HepG2 (cell line): ENCODE results near the gene HACL1. TPM values are rescaled to one million over a fixed set of nuclear protein-coding genes. Genes with fewer than 3 reads are reported as not detected.

ENCODE experiments used
- ARNTL ChIP-seq: sonication (generic); formaldehyde crosslinking; IDR thresholded peaks from 2 replicates; pipeline ENCODE4 v1.4.0; 2020; ENCODE audit warnings: mild to moderate bottlenecking, missing genetic modification reagents
- CEBPB ChIP-seq: IDR thresholded peaks from 2 replicates; pipeline ENCODE4 v1.6.1; 2011; ENCODE audit warnings: low read depth, low read length, improper control_type of control experiment, borderline replicate concordance
- DNMT3B ChIP-seq: conservative IDR thresholded peaks from 2 replicates; pipeline ENCODE4 v1.6.1; 2016; ENCODE audit warnings: missing biosample characterization, control low read depth
- JARID2 ChIP-seq: sonication (generic); formaldehyde crosslinking; IDR thresholded peaks from 2 replicates; pipeline ENCODE4 v1.8.1; 2023; ENCODE audit warnings: missing genetic modification reagents, inconsistent platforms; ENCODE audit not compliant: insufficient replicate concordance
- SMC3 ChIP-seq: IDR thresholded peaks from 2 replicates; pipeline ENCODE4 v1.6.1; 2011; ENCODE audit warnings: low read length, improper control_type of control experiment
- STAG1 ChIP-seq: sonication (generic); formaldehyde crosslinking; IDR thresholded peaks from 2 replicates; pipeline ENCODE4 v1.4.0; 2020; ENCODE audit warnings: missing genetic modification reagents
- TOPORS ChIP-seq: sonication (generic); formaldehyde crosslinking; IDR thresholded peaks from 2 replicates; pipeline ENCODE4 v1.8.0; 2023; ENCODE audit warnings: mild to moderate bottlenecking, missing genetic modification reagents
- U2AF2 ChIP-seq: fragments of 200-400 bp; formaldehyde crosslinking; IDR thresholded peaks from 2 replicates; pipeline ENCODE4 v1.6.1; 2017; ENCODE audit warnings: low read depth, mild to moderate bottlenecking, low read length
- ZNF331 ChIP-seq: sonication (generic); formaldehyde crosslinking; IDR thresholded peaks from 2 replicates; pipeline ENCODE4 v1.4.0; 2020; ENCODE audit warnings: missing genetic modification reagents
- ZNF333 ChIP-seq: sonication (generic); formaldehyde crosslinking; IDR thresholded peaks from 2 replicates; pipeline ENCODE4 v1.4.0; 2020; ENCODE audit warnings: mild to moderate bottlenecking, missing genetic modification reagents, borderline replicate concordance
- ZNF441 ChIP-seq: sonication (generic); formaldehyde crosslinking; IDR thresholded peaks from 2 replicates; pipeline ENCODE4 v1.7.0; 2021; ENCODE audit warnings: missing genetic modification reagents, borderline replicate concordance
- ZNF530 ChIP-seq: sonication (generic); formaldehyde crosslinking; IDR thresholded peaks from 2 replicates; pipeline ENCODE4 v1.5.0; 2020; ENCODE audit warnings: low read depth, mild to moderate bottlenecking, missing genetic modification reagents
- ZNF570 ChIP-seq: sonication (generic); formaldehyde crosslinking; IDR thresholded peaks from 2 replicates; pipeline ENCODE4 v1.4.0; 2020; ENCODE audit warnings: mild to moderate bottlenecking, missing genetic modification reagents, borderline replicate concordance
- ZNF720 ChIP-seq: sonication (generic); formaldehyde crosslinking; IDR thresholded peaks from 2 replicates; pipeline ENCODE4 v1.4.0; 2020; ENCODE audit warnings: missing genetic modification reagents
- polyA plus RNA-seq, 8 experiments: library from polyadenylated mRNA; depleted of rRNA in 3 of 8; stranded (reverse) in 7 of 8; unstranded in 1 of 8; fragments of >200 nt; fragmentation: Illumina TruSeq in 4 of 8; extraction: Trizol in 4 of 8; gene quantifications; 2 replicates each; pipeline versions ENCODE4 v1.2.1 to v1.2.3, GENCODE V29; 2011 to 2016; ENCODE audit warnings: low read depth in 4 of 8, missing spikeins in 1 of 8, mixed read lengths in 1 of 8; ENCODE audit not compliant: insufficient read depth in 1 of 8
- total RNA-seq, 5 experiments: library from RNA; depleted of rRNA; stranded (reverse); fragments of >200 nt; fragmentation: Illumina TruSeq; extraction: Trizol; gene quantifications; 2 replicates each; pipeline ENCODE4 v1.2.3, GENCODE V29; 2016; ENCODE audit warnings: low read depth in 1 of 5
- TF ChIP-seq, protein P1 (sequence below), 2 experiments: sonication (generic) in 1 of 2; formaldehyde crosslinking in 1 of 2; IDR thresholded peaks; 2 replicates each; pipeline versions ENCODE4 v1.6.1 to v1.9.0; 2014 to 2022; ENCODE audit warnings: antibody characterized with exemption in 1 of 2, borderline replicate concordance in 1 of 2, inconsistent platforms in 1 of 2, low read depth in 1 of 2, missing genetic modification reagents in 1 of 2
- TF ChIP-seq, protein P2 (sequence below): sonication (generic); formaldehyde crosslinking; IDR thresholded peaks from 2 replicates; pipeline ENCODE4 v1.8.1; 2023; ENCODE audit warnings: mild to moderate bottlenecking, moderate library complexity, missing genetic modification reagents
- TF ChIP-seq, protein P3 (sequence below): sonication (generic); formaldehyde crosslinking; conservative IDR thresholded peaks from 2 replicates; pipeline ENCODE4 v1.4.0; 2020; ENCODE audit warnings: missing genetic modification reagents

Gene HACL1
- total and polyA plus RNA-seq, 2 of the 13 experiments (the other 11 are each of a cell fraction or from before 2014, with no cell fraction given), result 22.1 to 25.7 TPM

DNA sequence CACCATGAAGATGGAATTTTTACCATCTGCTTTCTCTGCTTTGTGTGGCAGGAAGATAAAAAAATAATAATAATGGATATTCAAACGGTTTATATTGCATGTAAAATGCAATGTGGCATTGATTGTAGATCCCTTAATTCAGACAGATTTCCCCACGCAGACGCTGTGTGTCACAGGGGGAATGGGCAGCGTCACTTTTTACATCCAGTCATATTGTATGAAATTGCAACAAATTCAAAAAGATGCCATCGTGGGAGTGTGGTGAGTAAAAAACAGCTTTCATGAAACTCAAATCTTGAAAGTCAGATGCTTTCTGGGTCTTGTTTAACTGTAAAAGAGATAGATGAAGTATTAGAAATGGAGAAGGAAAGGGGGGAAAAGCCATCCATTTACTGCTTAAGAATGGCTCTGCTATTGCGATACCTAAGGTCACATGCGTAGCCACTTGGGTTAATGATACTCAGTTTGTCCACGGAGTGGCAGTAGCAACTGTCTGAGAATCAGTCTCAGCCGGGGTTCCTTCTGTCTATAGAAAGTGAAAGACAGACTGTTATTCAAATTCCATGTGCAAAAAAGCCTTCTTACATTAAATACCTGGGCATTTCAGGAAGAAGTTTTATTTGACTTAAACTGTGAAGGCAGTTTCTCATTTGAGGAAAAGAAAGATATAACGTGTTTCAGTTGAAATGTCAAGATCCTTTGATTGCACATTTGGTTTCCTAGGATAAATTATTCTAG is 28.7 kb upstream of the HACL1 start (continued):
- TF ChIP-seq, protein P1, sequence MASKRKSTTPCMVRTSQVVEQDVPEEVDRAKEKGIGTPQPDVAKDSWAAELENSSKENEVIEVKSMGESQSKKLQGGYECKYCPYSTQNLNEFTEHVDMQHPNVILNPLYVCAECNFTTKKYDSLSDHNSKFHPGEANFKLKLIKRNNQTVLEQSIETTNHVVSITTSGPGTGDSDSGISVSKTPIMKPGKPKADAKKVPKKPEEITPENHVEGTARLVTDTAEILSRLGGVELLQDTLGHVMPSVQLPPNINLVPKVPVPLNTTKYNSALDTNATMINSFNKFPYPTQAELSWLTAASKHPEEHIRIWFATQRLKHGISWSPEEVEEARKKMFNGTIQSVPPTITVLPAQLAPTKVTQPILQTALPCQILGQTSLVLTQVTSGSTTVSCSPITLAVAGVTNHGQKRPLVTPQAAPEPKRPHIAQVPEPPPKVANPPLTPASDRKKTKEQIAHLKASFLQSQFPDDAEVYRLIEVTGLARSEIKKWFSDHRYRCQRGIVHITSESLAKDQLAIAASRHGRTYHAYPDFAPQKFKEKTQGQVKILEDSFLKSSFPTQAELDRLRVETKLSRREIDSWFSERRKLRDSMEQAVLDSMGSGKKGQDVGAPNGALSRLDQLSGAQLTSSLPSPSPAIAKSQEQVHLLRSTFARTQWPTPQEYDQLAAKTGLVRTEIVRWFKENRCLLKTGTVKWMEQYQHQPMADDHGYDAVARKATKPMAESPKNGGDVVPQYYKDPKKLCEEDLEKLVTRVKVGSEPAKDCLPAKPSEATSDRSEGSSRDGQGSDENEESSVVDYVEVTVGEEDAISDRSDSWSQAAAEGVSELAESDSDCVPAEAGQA (IDR thresholded peaks at IDR 0.05; ENCODE audit: low read depth), result no peak
- TF ChIP-seq, protein P1 (CRISPR knock-in tag; IDR thresholded peaks at IDR 0.05; ENCODE audit: borderline replicate concordance), result no peak
- TF ChIP-seq ZNF441 (CRISPR knock-in tag) (no peak), CEBPB (peak; percentile 29; the same call in 1 of the 2 replicates), ZNF570 (CRISPR knock-in tag) (no peak), ZNF331 (CRISPR knock-in tag) (0 out of 2 replicates have a peak, but pooled peaks have one; percentile 33), JARID2 (CRISPR knock-in tag) (no peak), ZNF530 (CRISPR knock-in tag) (no peak), STAG1 (CRISPR knock-in tag) (peak; percentile 76), U2AF2 (no peak), TOPORS (CRISPR knock-in tag) (no peak), DNMT3B (no peak), SMC3 (peak; percentile 72), ARNTL (CRISPR knock-in tag) (0 out of 2 replicates have a peak, but pooled peaks have one; percentile 47), ZNF333 (CRISPR knock-in tag) (no peak), ZNF720 (CRISPR knock-in tag) (no peak)
- TF ChIP-seq, protein P2, sequence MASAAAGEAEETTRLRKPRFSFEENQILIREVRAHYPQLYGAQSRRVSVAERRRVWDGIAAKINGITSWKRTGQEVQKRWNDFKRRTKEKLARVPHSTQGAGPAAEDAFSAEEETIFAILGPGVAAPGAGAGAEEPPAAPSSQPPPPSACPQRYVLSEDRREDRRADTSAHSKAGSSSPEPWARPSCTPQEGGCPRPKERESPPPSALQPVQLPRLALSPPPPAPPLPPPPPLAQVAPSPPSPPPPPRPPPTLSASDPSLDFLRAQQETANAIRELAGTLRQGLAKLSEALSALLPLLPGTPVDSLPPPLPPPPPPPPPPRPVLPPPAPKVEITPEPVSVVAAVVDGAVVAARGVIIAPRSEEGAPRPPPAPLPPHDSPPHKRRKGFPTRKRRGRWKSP, result no peak
- TF ChIP-seq, protein P3, sequence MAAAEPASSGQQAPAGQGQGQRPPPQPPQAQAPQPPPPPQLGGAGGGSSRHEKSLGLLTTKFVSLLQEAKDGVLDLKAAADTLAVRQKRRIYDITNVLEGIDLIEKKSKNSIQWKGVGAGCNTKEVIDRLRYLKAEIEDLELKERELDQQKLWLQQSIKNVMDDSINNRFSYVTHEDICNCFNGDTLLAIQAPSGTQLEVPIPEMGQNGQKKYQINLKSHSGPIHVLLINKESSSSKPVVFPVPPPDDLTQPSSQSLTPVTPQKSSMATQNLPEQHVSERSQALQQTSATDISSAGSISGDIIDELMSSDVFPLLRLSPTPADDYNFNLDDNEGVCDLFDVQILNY, result no peak
